Pulmonary artery endothelial cell (primary cell): ENCODE results near the gene SEC14L5. TPM values are rescaled to one million over a fixed set of nuclear protein-coding genes. Genes with fewer than 3 reads are reported as not detected.

Experiments used
- DNase-seq: peaks from one replicate; pipeline ENCODE4 v3.0.0-alpha.2; 2011; ENCODE audit warnings: low read depth, low spot score
- total RNA-seq: library from RNA; depleted of rRNA; stranded (reverse); fragments of >200 nt; gene quantifications from 2 replicates; pipeline ENCODE4 v1.2.3, GENCODE V29; 2014

SEC14L5 gene
- total RNA-seq, 1 donor from 2014 or later: not detected

DNA sequence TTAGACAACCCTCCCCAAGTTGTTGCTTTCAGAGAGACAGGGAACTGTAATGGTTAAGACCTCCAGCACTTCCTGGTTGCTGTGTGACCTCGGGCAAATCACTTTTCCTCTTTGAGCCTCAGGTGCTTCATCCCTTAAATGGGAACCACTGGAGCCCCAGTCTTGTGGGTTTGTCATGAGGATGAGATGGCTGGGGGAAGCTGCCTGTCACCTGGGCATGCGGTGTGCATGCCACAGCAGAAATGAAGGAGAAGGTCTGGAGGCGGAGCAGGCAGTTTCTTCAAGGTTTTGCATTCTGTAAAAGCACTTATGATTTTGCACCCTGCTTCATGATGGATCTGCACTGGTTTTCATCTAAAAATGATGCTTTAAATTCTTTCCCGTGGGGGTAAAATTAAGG is 53.5 kb downstream of the SEC14L5 start:
- DNase-seq: no peak

DNA sequence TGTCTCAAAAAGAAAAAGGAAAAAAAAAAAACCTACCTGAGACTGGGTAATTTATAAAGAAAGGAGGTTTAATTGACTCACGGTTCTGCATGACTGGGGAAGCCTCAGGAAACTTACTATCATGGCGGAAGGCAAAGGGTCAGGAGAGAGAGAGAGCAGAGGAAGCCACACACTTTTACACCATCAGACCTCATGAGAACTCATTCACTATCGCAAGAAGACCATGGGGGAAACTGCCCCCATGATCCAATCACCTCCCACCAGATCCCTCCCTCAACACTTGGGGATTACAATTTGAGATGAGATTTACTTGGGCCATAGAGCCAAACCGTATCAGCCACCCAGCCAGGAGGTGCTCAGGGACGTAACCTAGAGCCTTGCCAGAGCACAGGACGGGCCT is 54.8 kb downstream of the SEC14L5 start:
- no peak for DNase-seq

DNA sequence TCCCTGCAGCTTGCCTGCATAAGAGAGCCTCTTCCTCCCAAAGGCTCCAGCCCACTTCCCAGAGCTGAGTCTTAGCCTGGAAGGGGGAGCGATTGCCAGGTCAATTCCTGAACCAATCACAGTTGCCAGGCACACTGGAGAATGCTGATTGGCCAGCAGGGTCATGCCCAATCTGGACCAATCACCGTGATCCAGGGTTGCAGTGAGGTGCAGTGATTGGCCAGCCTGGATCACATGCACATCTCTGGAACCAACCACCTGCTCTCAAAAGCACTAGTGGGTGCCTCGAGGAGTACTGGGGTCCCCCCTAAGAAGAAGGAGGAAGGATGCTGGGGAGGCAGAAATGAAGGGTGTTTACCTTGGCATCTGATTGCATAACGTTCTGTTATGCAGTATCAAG is 57.2 kb downstream of the SEC14L5 start:
- DNase-seq: no peak

DNA sequence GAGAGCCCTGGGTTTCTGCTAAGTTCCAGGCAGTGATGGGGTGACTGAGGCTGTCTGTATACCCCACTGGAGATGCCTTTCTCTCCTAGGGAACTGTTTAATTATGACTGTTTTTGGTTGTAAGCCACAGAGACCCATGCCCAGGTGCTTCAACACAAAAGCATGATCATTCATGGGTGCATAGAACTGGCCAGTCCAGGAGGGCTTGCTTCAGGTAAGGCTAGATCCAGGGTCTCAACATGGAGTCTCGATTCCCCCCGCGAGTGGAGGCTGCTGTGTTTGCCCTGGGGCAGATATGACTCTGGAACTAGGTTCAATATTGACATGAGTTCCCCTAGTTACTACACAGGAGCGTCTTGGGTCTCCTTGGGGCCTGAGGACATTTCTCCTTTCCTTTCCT is 57.8 kb downstream of the SEC14L5 start:
- no peak for DNase-seq

DNA sequence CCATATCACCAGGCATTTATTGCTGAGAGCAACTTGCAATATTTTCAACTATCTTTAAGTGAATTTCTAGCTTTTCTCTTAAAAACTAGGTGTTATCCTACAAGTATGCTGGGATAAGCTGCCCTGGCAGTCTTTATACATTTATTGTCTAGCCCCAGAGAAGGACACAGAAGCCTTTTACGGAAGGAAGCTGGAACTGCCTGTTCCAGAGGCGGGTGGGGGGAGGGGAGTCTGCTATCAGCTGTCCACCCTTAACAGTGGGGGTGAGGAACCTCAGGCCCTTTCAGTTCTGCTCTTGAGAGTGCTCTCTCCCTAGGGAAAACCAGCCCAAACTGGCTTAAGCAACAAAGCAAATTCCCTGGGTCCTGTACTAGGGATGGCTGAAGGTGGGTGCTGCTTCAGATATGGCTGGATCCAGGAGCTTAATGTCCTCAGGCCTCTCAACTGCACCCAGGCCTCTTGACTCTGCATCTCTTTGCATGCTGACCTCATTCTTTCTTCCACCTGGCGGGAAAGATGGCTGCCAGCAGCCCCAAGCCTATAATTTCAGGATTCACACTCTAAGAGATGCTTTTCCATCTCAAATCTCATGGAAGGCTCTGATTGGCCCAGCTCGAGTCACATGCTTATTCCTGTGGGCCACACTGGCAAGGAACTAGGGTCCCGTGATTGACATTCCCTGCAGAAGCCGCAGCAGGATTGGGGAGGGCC is 59.0 kb downstream of the SEC14L5 start:
- DNase-seq: no peak

DNA sequence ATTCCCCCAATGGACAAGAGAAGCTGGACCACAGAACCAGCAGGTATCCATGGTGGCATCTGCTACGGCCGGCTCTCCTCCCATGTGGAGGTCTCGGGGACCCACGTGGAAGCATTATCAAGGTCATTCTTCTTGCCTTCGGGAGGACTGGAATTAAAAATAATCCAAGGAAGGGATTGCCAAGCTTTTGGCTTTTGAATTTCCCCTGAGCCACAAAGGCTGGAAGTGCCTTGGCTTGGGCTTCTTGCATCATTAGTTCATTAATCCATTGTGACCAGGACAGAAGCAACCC is 59.5 kb downstream of the SEC14L5 start:
- no peak for DNase-seq

DNA sequence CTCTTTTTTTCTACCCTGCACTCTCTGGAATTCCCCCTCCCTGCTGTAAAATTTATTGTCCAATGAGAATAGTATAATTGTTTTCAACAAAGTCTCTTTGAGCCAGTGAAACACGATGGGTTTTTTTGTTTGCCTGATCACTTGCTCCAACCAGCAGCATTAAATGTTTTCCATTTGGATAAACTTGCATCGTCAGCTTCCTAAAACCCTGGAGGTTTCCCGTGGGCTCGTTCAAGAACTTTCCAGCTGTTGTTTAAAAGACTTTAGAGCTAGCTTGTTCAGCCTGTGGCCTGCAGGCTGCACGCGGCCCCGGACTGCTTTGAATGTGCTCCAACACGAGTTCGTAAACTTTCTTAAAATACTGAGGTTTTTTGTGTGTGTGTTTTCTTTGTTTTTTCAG is 60.7 kb downstream of the SEC14L5 start:
- no peak for DNase-seq

DNA sequence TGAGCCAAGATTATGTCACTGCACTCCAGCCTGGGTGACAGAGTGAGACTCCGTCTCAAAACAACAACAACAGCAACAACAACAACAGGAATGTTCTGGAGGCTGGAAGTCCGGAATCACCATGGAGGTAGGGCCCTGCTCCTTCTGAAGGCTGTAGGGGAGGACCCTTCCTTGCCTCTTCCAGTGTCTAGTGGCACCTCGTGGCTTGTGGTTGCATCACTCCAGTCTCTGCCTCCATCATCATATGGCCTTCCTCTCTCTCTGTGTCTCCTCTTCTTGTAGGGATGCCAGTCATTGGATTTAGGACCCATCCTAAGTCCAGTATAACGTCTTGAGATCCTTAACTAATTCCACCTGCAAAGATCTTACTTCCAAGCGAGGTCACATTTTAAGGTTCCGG is 61.6 kb downstream of the SEC14L5 start:
- DNase-seq: no peak

DNA sequence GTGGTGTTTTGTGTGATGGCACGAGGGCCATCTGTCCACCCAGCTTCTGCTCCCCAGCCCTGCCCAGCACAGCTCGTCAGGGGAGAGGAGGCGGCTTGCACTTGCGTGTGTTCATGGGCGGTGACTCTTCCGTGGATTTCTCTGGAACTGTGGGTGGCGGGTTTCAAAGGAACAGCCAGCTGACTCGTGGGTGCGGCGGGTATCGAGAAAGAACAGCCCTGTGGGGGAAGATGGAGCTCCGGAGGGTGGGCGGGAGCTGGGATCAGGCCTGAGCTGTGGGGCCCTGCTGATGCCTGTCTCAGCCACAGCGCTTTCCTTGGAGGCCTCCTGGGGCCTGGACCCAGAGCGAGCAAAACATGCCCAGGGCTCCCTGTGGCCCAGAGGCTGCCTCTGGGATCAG is 62.4 kb downstream of the SEC14L5 start:
- DNase-seq: no peak

DNA sequence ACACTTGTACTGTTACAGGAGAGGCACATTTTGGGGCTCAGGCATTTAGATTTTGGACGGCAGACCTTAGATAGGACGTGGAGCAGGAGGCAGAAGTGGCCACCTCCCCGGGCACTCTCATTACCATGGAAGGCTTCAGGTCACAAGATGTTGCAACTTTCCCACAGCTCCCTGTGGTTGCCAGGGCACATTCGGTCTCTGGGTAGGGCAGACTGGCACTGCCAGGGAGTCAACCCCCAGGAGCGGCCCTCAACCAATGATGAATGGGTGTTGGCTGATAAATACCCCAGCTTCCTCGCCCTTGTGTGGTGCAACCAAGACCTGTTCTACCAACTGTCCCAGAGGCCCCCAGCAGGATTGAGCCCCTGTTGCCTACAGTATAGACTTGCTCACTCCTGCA is 64.4 kb downstream of the SEC14L5 start:
- no peak for DNase-seq

DNA sequence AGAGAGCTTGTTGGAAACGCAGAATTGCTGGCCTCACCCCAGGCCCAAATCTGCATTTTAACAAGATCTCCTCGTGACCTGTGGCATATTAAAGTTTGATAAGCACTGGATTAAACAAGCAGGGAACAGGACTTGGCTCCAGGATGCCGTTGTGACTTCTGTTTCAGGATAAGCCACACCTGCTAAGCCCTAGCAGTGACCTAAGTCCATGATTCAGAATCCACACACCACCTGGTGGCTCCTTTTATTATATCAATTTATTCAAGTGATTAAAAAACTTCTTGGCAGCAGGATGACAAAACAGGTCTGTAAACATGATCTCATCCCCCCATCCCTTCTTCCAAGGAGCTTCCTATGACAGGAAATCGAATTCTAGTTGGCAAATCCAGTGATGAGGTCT is 66.5 kb downstream of the SEC14L5 start:
- DNase-seq: no peak

DNA sequence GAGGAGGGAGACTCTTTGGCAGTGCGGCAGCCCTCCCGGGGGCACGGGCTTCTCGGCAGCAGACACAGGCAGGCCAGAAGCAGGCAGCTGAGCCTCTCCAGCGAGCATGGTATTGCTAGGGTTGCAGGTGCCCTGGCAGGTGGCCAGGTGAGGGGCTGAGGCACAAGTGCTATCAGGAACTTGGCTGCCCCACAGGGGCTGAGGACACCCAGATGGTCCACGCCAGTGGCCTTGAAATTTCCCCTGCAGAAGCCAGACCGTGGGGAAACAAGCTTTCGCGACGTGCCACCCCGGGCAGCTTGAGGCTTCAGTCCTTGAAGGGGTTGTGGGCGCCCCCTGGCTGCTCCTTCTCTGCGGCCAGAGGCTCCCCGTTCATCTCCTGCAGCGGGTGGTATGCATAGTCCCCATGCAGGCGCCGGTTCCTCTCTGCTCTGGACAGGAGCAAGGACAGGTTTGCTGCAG is 67.1 kb downstream of the SEC14L5 start:
- DNase-seq: no peak

DNA sequence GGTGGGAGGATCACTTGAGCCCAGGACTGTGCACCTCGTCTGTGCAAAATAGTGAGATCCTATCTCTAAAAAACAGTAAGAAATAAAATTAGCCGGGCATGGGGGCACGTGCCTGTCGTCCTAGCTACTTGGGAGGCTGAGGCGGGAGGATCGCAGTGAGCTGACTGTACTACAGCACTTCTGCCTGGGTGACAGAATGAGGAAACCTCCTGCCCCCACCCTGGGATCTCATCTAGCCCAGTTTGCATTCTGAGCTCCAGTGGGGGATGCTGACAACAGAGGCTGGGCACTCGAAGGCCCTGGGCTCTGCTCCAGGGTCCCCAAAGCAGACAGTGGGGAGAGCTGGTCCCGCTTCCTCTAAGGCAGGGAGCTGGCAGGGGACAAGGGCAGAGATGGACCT is 68.5 kb downstream of the SEC14L5 start:
- DNase-seq: no peak

DNA sequence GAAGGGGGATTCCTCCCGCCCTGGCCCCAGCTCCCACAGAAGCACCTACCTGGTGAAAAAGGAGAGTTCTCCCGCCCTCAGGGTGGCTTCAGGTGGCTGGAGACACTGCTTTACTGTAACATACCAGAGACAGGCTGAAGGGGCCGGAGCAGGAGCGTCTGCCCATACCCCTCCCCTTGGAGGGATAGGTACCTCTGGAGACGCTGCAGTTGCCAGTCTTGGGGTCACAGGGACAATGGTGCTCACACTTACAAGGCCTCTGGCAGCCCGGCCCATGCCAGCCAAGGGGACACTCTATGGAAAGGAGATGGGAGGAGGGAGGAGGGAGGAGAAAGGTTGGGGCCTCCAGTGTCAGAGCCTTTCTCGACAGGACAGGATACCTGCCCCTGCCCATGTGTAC is 69.0 kb downstream of the SEC14L5 start:
- DNase-seq: no peak

DNA sequence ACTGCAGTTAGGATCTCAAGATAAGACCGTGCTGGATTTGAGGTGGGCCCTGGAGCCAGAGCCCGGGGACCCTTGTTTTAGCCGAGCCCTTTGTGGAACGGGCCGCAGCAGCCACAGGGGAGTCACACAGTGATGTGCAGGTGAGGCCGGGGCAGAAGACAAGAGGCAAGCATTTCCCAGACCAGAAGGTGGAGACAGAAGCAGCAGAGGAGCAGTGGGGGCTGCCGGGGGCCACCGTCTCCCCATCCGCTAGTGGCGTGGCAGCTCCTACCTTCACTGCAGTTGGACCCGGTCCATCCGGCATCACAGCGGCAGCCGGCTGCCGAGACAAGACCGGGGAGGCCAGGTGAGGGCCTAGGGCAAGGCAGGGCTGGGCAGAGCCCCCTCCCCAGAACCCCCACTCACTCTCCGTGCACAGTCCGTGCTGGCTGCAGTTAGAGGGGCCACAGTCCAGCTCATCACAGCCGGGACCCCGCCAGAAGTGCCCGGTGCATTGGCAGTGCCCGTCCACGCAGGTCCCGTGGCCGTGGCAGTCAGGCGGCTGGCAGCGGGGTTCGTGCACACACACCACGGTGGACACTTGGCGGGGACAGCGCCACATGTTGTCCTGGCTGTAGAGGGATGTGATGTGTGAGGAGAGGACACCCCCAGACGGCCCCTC is 69.6 kb downstream of the SEC14L5 start:
- no peak for DNase-seq

DNA sequence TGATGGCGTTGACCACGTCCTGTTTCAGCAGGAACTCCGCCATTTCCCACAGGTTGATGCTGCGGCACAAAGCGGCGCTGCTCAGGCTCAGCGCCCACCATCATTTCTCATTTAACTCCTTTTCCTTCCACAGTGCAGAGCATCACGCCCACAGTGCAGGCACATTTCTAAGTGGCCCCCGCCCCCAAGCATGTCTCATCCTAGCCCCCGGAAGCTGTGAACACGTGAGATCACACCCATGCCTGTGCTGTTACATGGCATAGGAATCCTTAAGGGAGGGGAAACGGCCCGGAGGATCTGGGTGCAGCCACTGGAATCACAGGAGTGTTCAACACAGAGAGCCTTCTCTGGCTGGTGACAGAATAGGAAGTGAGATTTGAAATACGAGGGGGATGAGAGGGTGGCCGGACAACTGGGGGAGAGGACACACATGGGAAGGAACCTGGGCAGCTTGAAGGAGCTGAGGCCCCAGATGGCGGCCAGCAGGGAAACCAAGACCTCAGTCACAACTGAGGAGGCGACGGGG is 70.9 kb downstream of the SEC14L5 start:
- no peak for DNase-seq

DNA sequence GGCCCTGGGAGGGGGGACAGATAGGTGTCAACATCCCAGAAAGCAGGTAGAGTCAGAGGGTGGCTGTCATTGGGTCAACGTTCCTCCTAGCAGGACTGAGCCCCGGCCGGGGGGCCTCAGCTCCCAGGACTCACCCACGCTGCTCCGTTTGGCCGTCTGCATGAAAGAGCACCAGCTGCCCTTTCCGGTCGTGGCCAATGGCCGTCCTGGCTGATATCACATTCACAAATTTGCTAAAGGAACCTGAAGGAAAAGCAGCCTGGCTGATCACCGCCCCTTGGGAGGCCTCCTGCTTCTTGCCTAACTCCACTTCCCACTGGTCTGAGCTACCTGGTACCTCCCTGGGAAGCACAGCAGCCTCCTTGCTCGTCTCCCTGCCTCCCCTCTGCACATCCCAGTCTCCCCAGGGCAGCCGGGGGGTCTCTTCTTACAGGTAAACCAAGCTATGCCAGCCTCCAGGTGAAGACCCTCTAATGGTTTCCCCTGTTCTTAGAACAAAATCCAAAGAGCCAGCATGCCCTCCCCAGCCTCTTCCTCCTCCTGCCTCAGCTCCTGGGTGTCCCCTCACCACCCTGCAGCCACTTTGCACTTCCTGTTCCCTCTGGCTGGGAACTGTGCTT is 72.2 kb downstream of the SEC14L5 start:
- DNase-seq: no peak

DNA sequence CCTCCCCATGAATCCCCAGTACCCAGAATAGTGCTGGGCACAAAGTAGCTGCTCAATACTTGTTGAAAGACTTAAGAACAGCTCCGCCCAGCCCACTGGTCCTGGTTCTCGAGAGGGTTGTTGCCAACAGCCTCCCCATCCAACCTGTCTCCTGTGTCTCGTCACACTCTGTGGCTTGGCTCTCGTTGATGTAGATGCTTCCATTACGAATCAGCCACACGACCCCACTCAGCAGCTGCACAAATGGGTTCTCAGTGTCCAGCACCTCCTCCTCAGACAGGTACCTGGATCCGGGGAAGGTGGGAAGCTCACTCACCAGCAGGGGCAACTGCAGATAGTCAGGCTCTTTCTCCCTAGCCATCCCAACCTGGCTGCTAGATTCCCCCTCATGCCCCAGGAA is 73.5 kb downstream of the SEC14L5 start:
- no peak for DNase-seq

DNA sequence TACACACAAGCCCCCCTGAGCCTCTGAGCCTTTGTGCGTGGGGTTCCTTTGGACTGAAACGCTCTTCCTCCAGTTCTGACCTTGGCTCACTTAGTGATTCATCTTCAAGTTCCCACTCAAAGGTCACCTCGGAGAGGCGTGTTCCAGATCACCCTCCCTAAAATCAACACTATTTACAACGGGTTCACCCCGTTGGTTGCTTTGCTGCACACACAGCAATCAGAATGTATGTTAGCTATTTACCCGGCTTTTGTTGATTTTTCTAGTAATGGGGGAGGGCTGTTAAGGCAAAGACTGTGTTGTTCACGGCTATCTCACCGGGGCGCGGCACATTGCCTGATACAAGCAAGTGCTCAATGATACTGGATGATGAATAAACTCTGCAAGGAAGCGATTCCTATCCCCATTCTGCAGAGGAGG is 74.6 kb downstream of the SEC14L5 start:
- DNase-seq: no peak

DNA sequence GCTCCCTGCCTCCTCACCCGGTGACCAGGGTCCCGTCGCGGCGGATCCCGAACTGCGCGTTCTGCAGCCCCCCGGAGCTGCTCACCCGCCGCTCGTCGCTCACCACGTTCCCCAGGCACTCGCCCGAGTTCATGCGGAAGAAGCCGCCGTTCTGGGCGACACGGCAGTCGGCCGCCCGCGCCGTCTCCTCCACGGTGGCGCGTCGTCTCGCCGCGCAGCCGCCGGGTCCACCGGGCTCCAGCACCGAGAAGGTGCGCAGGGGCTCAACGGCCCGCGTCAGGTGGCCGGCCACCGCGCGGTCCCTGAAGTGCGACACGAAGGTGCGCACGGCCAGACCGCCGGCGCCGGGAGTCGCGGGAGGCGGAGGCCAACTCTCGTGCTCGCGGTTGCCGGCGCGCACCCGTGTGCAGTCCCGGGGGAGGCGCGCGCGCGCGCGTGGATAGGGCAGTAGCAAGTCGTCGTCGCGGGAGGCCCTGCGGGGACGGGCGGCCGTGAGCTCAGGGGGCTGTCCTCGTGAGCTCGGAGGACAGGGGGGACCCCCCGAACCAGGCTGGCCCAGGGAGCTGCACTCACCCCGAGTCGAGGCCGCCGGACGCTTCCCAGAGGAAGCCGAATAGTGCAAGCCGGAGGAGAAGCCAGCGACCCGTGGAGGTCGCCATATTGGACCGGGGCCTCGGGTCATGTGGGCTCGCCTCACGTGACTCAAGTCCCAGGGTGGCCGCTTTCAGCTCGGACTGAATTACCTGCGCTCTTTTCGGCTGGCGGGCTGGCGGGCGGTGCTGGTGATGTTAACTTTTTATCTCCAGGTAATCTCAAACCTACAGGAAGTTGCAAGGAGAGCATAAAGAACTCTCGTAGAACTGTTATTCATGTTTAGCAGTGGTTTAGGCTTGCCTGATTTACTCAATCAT is 75.4 kb downstream of the SEC14L5 start, which contains the start of gene NAGPA:
NAGPA (minus strand) TSS at position 680 of the 911 bp plus-strand sequence; CDS start at position 659, 21 bp downstream.
- DNase-seq: peak; percentile 39

DNA sequence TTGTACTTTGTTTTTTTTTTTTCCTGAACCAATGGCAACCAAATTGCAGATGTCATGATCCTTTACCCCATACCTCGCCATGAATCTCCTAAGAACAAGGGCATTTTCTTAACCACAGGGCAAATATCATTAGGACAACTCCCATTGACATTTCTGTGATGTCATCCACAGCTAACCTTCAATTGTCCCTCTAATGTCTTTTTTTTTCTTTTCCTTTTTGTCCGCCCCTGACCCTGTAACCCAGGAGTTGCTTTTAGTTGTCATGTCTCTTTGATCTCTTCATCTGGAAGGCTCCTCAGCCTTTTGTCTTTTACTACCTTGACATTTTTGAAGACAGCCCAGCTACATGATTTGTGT is 76.0 kb downstream of the SEC14L5 start:
- no peak for DNase-seq

DNA sequence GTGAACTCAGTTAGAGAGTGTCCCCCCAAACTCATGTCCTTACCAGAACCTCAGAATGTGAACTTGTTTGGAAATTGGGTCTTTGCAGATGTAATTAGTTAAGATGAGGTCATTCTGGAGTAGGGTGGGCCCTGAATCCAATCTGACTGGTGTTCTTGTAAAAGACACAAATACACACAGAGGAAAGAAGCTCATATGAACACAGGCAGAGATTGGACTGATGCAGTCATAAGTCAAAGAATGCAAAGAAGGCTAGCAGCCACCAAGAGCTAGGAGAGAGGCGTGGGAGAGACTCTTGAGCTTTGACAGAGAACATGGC is 77.7 kb downstream of the SEC14L5 start:
- DNase-seq: no peak
